ENCODE results near the gene KLK4.

The KLK4 gene

GRCh38 chr19:50944795-50945194, 33.6 kb upstream of the KLK4 start:
- no peak for DNase-seq (ENCODE audit: insufficient read length, low spot score)
- no peak for FAIRE-seq
- TF ChIP-seq CTCF (IDR thresholded peaks at IDR 0.05; ENCODE audit: insufficient read depth, missing control alignments): no peak

DNA sequence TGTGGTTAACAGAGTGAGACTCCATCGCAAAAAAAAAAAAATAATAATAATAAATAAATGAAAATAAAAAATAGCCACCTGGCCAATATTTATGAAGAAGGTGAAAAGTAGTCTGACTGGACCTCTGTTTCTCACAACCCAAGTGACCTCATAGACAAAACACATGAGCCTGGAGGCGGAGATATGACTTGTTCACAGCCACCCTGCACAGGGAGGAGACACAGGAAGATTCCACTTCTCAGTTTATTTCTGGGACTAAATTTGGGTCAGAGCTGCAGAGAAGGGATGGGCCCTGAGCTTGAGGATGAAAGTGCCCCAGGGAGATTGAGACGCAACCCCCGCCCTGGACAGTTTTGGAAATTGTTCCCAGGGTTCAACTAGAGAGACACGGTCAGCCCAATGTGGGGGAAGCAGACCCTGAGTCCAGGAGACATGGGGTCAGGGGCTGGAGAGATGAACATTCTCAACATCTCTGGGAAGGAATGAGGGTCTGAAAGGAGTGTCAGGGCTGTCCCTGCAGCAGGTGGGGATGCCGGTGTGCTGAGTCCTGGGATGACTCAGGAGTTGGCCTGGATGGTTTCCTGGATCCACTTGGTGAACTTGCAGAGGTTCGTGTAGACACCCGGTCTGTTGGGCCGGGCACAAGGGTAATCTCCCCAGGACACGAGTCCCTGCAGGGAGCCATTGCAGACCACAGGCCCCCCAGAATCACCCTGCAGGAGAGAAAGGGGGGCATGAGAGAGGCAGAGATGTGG, 32.1 kb upstream of the KLK4 start:
- no peak for TF ChIP-seq CTCF (IDR thresholded peaks at IDR 0.05; ENCODE audit: insufficient read depth, missing control alignments)
- no peak for DNase-seq (ENCODE audit: insufficient read length, low spot score)
- no peak for FAIRE-seq

- no peak for TF ChIP-seq CTCF (IDR thresholded peaks at IDR 0.05; ENCODE audit: insufficient read depth, missing control alignments)
- FAIRE-seq: no peak
- DNase-seq (ENCODE audit: insufficient read length, low spot score): no peak
Measured at GRCh38 chr19:50939596-50939995, 28.4 kb upstream of the KLK4 start.

DNA sequence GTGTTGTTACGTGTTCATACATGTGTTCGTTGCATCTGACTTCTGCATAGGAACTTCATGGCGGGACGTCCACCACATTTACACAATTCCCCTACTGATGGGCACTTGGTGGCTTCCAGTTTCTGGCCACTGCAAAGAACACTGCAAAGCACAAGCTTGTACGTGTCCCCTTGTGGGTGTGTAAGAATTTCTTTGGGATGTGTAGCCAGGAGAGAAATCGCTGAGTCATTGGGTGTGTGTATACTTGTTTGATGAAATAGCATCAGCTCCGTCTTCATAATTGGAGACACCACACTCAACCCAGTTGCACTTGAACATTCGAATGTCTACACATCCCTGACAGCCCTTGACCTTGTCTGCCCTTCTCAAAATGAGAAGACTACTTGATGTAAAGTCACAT, 22.4 kb upstream of the KLK4 start:
- DNase-seq (ENCODE audit: insufficient read length, low spot score): no peak
- FAIRE-seq: no peak
- no peak for TF ChIP-seq CTCF (IDR thresholded peaks at IDR 0.05; ENCODE audit: insufficient read depth, missing control alignments)

- no peak for DNase-seq (ENCODE audit: insufficient read length, low spot score)
- FAIRE-seq: no peak
Measured at GRCh38 chr19:50932690-50933083, 21.5 kb upstream of the KLK4 start.

DNA sequence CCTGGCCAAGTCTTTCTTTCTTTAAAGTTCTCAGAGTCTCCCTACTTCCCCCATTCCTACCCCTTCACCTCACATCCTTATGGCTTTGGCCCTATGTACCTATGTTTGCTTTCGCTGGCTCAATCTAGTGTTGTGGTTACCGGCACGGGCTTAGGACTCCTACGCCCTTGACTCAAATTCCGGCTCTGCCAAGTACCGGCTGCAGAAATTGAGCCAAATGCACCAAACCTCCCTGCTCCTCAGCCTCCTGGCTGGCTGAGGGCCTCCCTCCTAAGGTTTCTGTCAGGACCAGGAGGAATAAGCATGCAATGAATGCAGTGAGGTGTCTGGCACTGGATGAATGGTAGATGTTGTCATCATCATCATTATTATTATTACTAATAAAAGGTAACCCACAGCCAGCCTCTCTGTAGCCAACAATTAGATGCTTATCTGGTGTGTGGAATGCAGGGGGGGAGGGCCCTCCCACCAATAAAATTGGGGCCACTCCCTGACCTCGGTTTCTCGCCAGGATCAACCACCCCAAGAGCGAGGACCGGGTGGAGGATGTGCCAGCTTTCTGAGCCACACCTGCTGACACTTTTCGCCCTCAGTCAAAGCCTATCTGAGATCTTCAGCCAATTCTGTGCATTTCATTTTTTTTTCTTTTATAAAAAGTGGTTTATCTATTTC, 21.0 kb upstream of the KLK4 start:
- no peak for TF ChIP-seq CTCF (IDR thresholded peaks at IDR 0.05; ENCODE audit: insufficient read depth, missing control alignments)
- FAIRE-seq (no peak), DNase-seq (ENCODE audit: insufficient read length, low spot score) (no peak)

More at GRCh38 chr19:50932690-50933083, 21.5 kb upstream of the KLK4 start:
- TF ChIP-seq CTCF (IDR thresholded peaks at IDR 0.05; ENCODE audit: insufficient read depth, missing control alignments): no peak

- FAIRE-seq: no peak
- no peak for DNase-seq (ENCODE audit: insufficient read length, low spot score)
- no peak for TF ChIP-seq CTCF (IDR thresholded peaks at IDR 0.05; ENCODE audit: insufficient read depth, missing control alignments)
Measured at GRCh38 chr19:50931023-50931422, 19.8 kb upstream of the KLK4 start.
